HG03439 (cell line): ENCODE data around the gene SRCIN1.
A peak's percentile ranks its signal among the peaks of the same experiment; 100 is the strongest.
"Not testable (repeated sequence)": the region's sequence is repeated elsewhere in the genome, so short reads cannot be mapped to it uniquely, and the experiment has no call there.

ENCODE experiments used
- ATAC-seq: cut with Tn5 transposase; IDR thresholded peaks from one replicate; pipeline ENCODE4 v1.9.1; 2021; ENCODE audit warnings: mild to moderate bottlenecking, moderate library complexity; ENCODE audit not compliant: unreplicated experiment

SRCIN1 gene

GRCh38 chr17:38605841-38606645 lies at the start of gene SRCIN1:
TSS of gene SRCIN1 (minus strand) at chr17:38605952. CDS start at chr17:38605705, 247 bp downstream.
- peak; percentile 45 for ATAC-seq

- no peak for ATAC-seq
Observed at GRCh38 chr17:38654411-38655398, 49.0 kb upstream of the SRCIN1 start.

GRCh38 chr17:38653679-38654078 lies 47.9 kb upstream of the SRCIN1 start:
- ATAC-seq: no peak

- no peak for ATAC-seq
Observed at GRCh38 chr17:38653230-38653629, 47.5 kb upstream of the SRCIN1 start.

- ATAC-seq: not testable (repeated sequence)
Observed at GRCh38 chr17:38650653-38651173, 45.0 kb upstream of the SRCIN1 start.

GRCh38 chr17:38637951-38638350 lies 32.2 kb upstream of the SRCIN1 start:
- no peak for ATAC-seq

GRCh38 chr17:38636054-38636453 lies 30.3 kb upstream of the SRCIN1 start:
- no peak for ATAC-seq

- ATAC-seq: no peak
Observed at GRCh38 chr17:38632334-38632733, 26.6 kb upstream of the SRCIN1 start.

- no peak for ATAC-seq
Observed at GRCh38 chr17:38628441-38628840, 22.7 kb upstream of the SRCIN1 start.

- ATAC-seq: no peak
Observed at GRCh38 chr17:38627957-38628356, 22.2 kb upstream of the SRCIN1 start.

- not testable (repeated sequence) for ATAC-seq
Observed at GRCh38 chr17:38626606-38627226, 21.0 kb upstream of the SRCIN1 start.

- no peak for ATAC-seq
Observed at GRCh38 chr17:38625482-38625881, 19.7 kb upstream of the SRCIN1 start.

GRCh38 chr17:38624782-38625355 lies 19.1 kb upstream of the SRCIN1 start:
- peak; percentile 81 for ATAC-seq

- no peak for ATAC-seq
Observed at GRCh38 chr17:38621538-38621937, 15.8 kb upstream of the SRCIN1 start.

GRCh38 chr17:38620551-38621277 lies 15.0 kb upstream of the SRCIN1 start:
- no peak for ATAC-seq

- ATAC-seq: no peak
Observed at GRCh38 chr17:38619937-38620550, 14.3 kb upstream of the SRCIN1 start.

- no peak for ATAC-seq
Observed at GRCh38 chr17:38619451-38619795, 13.7 kb upstream of the SRCIN1 start.

GRCh38 chr17:38617967-38618760 lies 12.4 kb upstream of the SRCIN1 start:
- ATAC-seq: no peak
